CD14-positive monocyte (primary cell): ENCODE results near the gene CDH4. TPM values are rescaled to one million over a fixed set of nuclear protein-coding genes. Genes with fewer than 3 reads are reported as not detected.

ENCODE experiments used
- DNase-seq, 3 donors: peaks; one replicate each; pipeline ENCODE4 v3.0.0-alpha.2; 2011 to 2022
- H2AFZ ChIP-seq: 2 replicates; pipeline ENCODE4 v1.6.0; 2012; ENCODE audit warnings: mild to moderate bottlenecking, low read depth, low read length, inconsistent platforms; ENCODE audit not compliant: insufficient read depth, poor library complexity, severe bottlenecking
- H3K27ac ChIP-seq, 2 donors: 1 replicate in 1 of 2; 2 replicates in 1 of 2; pipeline ENCODE4 v1.5.1; 2012 to 2013; ENCODE audit warnings: low read length in 2 of 2, control low read depth in 1 of 2, inconsistent platforms in 1 of 2, low read depth in 1 of 2, mild to moderate bottlenecking in 1 of 2
- H3K27me3 ChIP-seq, 2 donors: one replicate each; pipeline versions ENCODE4 v1.6.0 to v1.6.1; 2011 to 2013; ENCODE audit warnings: low read length in 2 of 2; ENCODE audit not compliant: control insufficient read depth in 2 of 2, insufficient read depth in 2 of 2
- H3K36me3 ChIP-seq, 2 donors: replicated peaks in 1 of 2; 1 replicate in 1 of 2; 2 replicates in 1 of 2; pipeline versions ENCODE4 v1.5.1 to v1.6.1; 2012 to 2013; ENCODE audit warnings: low read length in 2 of 2, control low read depth in 1 of 2, inconsistent platforms in 1 of 2, mild to moderate bottlenecking in 1 of 2; ENCODE audit not compliant: insufficient read depth in 2 of 2, control insufficient read depth in 1 of 2
- H3K4me1 ChIP-seq, 2 donors: 1 replicate in 1 of 2; 2 replicates in 1 of 2; pipeline versions ENCODE4 v1.5.1 to v1.6.1; 2012 to 2013; ENCODE audit warnings: low read length in 2 of 2, control low read depth in 1 of 2, inconsistent platforms in 1 of 2, mild to moderate bottlenecking in 1 of 2, moderate library complexity in 1 of 2; ENCODE audit not compliant: insufficient read depth in 2 of 2, control insufficient read depth in 1 of 2
- H3K4me2 ChIP-seq: replicated peaks from 2 replicates; pipeline ENCODE3; 2012; ENCODE audit warnings: low read length, moderate library complexity, mild to moderate bottlenecking; ENCODE audit not compliant: poor library complexity, severe bottlenecking; ENCODE audit errors: extremely low read depth
- H3K4me3 ChIP-seq, 3 experiments: fragments of 200-600 bp in 1 of 3; sonication (generic) in 1 of 3; replicated peaks in 1 of 3; 1 replicate in 2 of 3; 2 replicates in 1 of 3; pipeline ENCODE4 v1.5.1; 2011 to 2013; ENCODE audit warnings: low read length in 3 of 3, mild to moderate bottlenecking in 3 of 3, control low read depth in 2 of 3, low read depth in 2 of 3, inconsistent platforms in 1 of 3, moderate library complexity in 1 of 3
- H3K79me2 ChIP-seq: 2 replicates; pipeline ENCODE4 v1.6.0; 2012; ENCODE audit warnings: mild to moderate bottlenecking, control low read depth, inconsistent platforms, low read length, moderate library complexity; ENCODE audit not compliant: insufficient read depth
- H3K9ac ChIP-seq: 2 replicates; pipeline ENCODE4 v1.6.0; 2017; ENCODE audit warnings: low read length, mild to moderate bottlenecking; ENCODE audit not compliant: insufficient read depth, poor library complexity, severe bottlenecking
- H3K9me3 ChIP-seq, 2 donors: replicated peaks in 1 of 2; 1 replicate in 1 of 2; 2 replicates in 1 of 2; pipeline versions ENCODE4 v1.5.1 to v1.6.1; 2012 to 2013; ENCODE audit warnings: low read length in 2 of 2, control low read depth in 1 of 2; ENCODE audit not compliant: control insufficient read depth in 1 of 2, insufficient read depth in 1 of 2
- H4K20me1 ChIP-seq: 2 replicates; pipeline ENCODE4 v1.6.0; 2012; ENCODE audit warnings: mild to moderate bottlenecking, low read length, control low read depth, moderate library complexity; ENCODE audit not compliant: insufficient read depth
- H3K27ac Mint-ChIP-seq, 7 donors: one replicate each; pipeline ENCODE4 v1.8.0; 2020; ENCODE audit warnings: mild to moderate bottlenecking in 7 of 7, mixed read lengths in 7 of 7, moderate library complexity in 6 of 7, inconsistent platforms in 2 of 7
- H3K27me3 Mint-ChIP-seq, 3 donors: one replicate each; pipeline ENCODE4 v1.8.0; 2021 to 2022; ENCODE audit warnings: low read depth in 3 of 3, mild to moderate bottlenecking in 3 of 3, mixed read lengths in 3 of 3, moderate library complexity in 3 of 3, inconsistent platforms in 1 of 3
- H3K36me3 Mint-ChIP-seq, 2 donors: one replicate each; pipeline ENCODE4 v1.8.0; 2020; ENCODE audit warnings: mixed read lengths in 2 of 2, inconsistent platforms in 1 of 2, mild to moderate bottlenecking in 1 of 2
- H3K4me1 Mint-ChIP-seq: one replicate; pipeline ENCODE4 v1.8.0; 2020; ENCODE audit warnings: mild to moderate bottlenecking, mixed read lengths
- H3K4me3 Mint-ChIP-seq, 2 donors: one replicate each; pipeline ENCODE4 v1.8.0; 2020; ENCODE audit warnings: mild to moderate bottlenecking in 2 of 2, mixed read lengths in 2 of 2, moderate library complexity in 1 of 2
- H3K9me3 Mint-ChIP-seq, 7 donors: one replicate each; pipeline ENCODE4 v1.8.0; 2020 to 2022; ENCODE audit warnings: mixed read lengths in 7 of 7, mild to moderate bottlenecking in 6 of 7, moderate library complexity in 6 of 7, inconsistent platforms in 2 of 7
- CTCF ChIP-seq: fragments of 200-600 bp; IDR thresholded peaks from one replicate; pipeline ENCODE4 v1.8.0; 2022; ENCODE audit warnings: antibody characterized with exemption, mild to moderate bottlenecking
- WGBS: methylation state at CpG from one replicate; pipeline ENCODE4 v1.1.5; 2013; ENCODE audit warnings: missing lambda C conversion rate; ENCODE audit not compliant: insufficient coverage; 5-methylcytosine and 5-hydroxymethylcytosine counted together
- intact Hi-C, 2 donors: fragments of 100-400 bp; cut with micrococcal nuclease; formaldehyde crosslinking; loops; one replicate each; pipeline versions ENCODE4 v1.15.0 to v1.15.1; 2023
- polyA plus RNA-seq, 3 donors: library from polyadenylated mRNA; depleted of rRNA in 1 of 3; unstranded in 2 of 3; stranded (reverse) in 1 of 3; fragments of 300-500 nt in 2 of 3; fragments of >200 nt in 1 of 3; fragmentation: Illumina TruSeq in 2 of 3; gene quantifications; 1 replicate in 2 of 3; 2 replicates in 1 of 3; pipeline ENCODE4 v1.2.3, GENCODE V29; 2012 to 2021

The CDH4 gene
- polyA plus RNA-seq, 3 donors = not detected

GRCh38 chr20:61580958-61581824, 329.1 kb downstream of the CDH4 start:
- Histone ChIP-seq H4K20me1 (no peaks in the 10 kb centered on the region), H3K4me3 (no peak overlapping the region), H3K36me3 (no peaks in the 10 kb centered on the region), H2AFZ (no peak overlapping the region), H3K9me3 (peaks cover 2 to 82% of the 10 kb centered on the region in 2 donors), H3K4me2 (no peak overlapping the region), H3K4me1 (no peaks in the 10 kb centered on the region), H3K27me3 (no peaks in the 10 kb centered on the region), H3K27ac (no peak overlapping the region), H3K79me2 (no peaks in the 10 kb centered on the region), H3K9ac (no peak overlapping the region)
- H3K27ac Mint-ChIP-seq = no peak overlapping the region
- no peak for DNase-seq
- no peak for TF ChIP-seq CTCF
- H3K9me3 Mint-ChIP-seq = peaks cover 0 to 53% (median 29%) of the 10 kb centered on the region in 7 donors
- no peak overlapping the region for H3K4me3 Mint-ChIP-seq
- WGBS = 81% methylated on average over 14 of the region's 16 CpGs
- H3K27me3 Mint-ChIP-seq = peaks cover 0 to 2% (median 2%) of the 10 kb centered on the region in 3 donors
- H3K36me3 Mint-ChIP-seq = no peaks in the 10 kb centered on the region
- no peaks in the 10 kb centered on the region for H3K4me1 Mint-ChIP-seq
- intact Hi-C loops = no loop called here

GRCh38 chr20:61581825-61582188, 329.7 kb downstream of the CDH4 start:
- H3K27me3 ChIP-seq = no peaks in the 10 kb centered on the region

More at GRCh38 chr20:61581825-61582188, 329.7 kb downstream of the CDH4 start:
- TF ChIP-seq CTCF = no peak
- WGBS = 79% methylated on average over 14 of the region's 14 CpGs
- intact Hi-C loops = no loop called here
- no peak overlapping the region for H3K27ac ChIP-seq
- peaks cover 0 to 2% (median 2%) of the 10 kb centered on the region in 3 donors for H3K27me3 Mint-ChIP-seq
- no peaks in the 10 kb centered on the region for H4K20me1 ChIP-seq
- no peaks in the 10 kb centered on the region for H3K4me1 ChIP-seq
- H3K27ac Mint-ChIP-seq = no peak overlapping the region
- H3K9ac ChIP-seq = no peak overlapping the region
- H3K4me3 ChIP-seq = no peak overlapping the region
- H3K9me3 Mint-ChIP-seq = peaks cover 0 to 53% (median 29%) of the 10 kb centered on the region in 7 donors
- no peak overlapping the region for H3K4me2 ChIP-seq
- no peaks in the 10 kb centered on the region for H3K79me2 ChIP-seq
- H2AFZ ChIP-seq = no peak overlapping the region
- no peak for DNase-seq
- H3K36me3 Mint-ChIP-seq = no peaks in the 10 kb centered on the region
- H3K4me3 Mint-ChIP-seq = no peak overlapping the region
- peaks cover 5 to 83% of the 10 kb centered on the region in 2 donors for H3K9me3 ChIP-seq
- H3K4me1 Mint-ChIP-seq = no peaks in the 10 kb centered on the region
- H3K36me3 ChIP-seq = no peaks in the 10 kb centered on the region
